ENCODE measurements around the gene CPNE4.

Gene CPNE4

DNA sequence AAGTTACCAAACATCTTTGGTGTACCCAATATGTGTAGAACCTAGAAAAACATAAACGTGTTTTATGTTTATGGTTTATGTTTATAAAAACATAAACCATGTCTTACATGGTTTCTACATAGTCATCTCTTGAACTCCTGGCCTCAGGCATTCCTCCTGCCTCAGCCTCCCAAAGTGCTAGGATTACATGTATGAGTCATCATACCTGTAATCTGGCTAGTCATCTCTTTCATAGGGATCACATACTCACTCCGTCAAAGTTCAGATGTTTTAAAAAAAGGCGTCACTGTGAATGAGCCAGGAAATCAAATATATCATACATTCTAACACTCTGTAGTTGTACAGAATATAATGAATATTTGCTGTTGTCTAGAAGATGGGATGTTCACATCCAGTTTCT is 178.6 kb downstream of the CPNE4 start:
- no peak for DNase-seq

DNA sequence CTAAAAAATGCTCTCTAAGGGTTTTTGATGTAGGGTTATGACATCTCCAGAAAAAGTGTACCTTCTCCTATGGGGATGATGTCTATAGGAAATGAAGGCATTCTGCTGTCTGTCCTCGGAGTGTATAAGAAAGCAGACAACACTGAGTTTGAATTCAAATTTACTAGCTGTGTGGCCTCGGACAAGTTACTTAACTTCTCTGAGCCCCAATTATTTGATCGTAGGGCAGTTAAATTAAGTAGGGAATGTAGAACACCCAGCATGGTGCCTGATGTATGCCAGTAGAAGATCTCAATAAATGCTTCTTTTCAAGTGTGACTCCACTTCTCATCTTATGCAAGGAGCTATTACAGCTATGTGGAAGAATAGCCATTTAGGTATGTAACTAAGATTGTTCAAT is 184.6 kb downstream of the CPNE4 start:
- no peak for DNase-seq

DNA sequence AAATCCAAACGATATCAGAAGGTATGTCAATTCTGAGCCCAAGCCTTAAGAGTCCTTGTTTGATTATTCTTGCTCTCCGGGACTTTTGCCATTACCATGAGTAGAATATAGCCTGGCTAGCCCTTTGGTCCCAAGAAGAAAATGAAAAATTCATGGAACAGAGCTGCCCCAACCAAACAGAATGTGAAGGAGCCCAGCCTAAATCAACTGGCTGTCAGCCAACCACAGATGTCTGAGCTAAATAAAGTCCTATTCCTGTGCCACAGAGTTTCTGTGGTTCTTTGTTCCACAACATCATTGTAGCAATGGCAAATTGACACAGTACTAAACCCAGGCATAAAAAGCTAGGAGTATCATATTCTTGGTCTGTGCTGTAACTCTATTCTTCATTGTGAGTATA is 185.2 kb downstream of the CPNE4 start:
- DNase-seq: no peak

DNA sequence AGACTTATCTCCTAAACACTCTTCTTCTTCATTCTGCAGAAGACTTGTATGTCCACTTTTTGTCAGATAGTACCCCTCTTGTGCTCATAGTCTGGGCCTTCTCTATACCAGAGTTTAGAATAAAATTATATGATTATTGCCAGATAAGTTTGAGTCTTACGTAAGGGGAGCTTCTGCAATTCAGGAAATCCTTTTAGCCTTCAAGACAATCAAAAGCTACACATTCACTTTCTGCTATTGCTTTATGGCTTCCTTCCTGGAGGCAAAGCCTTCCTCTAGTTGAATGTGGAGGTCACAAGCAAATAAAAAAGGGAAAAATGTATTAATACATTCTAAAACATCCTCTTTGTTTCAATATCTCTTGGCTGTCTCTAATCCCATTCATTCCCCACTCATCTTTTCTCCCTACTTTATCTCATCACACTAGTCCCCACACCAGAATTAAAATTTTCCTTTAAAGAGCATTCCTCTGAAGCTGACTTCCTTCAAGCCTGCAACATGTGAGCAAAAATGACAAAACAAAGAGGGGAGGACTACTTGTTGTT is 186.8 kb downstream of the CPNE4 start:
- DNase-seq: no peak

DNA sequence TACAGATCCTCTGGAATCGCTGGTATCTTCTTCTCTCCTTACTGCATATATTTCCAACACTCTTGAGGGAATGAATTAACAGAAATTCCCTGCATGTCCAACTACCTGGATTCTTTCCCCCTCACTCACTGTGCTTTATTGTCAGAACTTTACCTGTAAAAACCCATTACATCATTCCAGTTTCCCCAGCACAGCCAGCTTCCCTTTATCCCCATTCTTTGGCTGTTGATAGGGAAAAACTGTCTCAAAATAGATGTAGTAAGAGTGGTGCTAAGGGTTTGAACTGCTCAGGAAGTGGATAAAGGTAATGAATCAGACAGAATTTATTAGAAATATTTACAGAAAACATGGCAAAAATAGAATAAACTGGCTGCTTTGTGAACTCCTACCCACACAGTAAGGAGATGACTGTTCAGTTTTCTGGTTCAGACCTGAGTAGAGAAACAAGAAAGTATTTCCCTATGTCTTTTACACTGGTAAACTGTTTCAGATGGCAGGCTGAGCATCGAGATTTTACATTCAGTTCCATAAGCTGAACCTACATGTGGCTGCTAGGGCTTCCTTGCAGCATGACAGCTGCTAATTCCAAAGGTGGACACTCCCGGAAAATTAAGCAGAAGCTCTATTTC is 188.4 kb downstream of the CPNE4 start:
- DNase-seq: no peak

DNA sequence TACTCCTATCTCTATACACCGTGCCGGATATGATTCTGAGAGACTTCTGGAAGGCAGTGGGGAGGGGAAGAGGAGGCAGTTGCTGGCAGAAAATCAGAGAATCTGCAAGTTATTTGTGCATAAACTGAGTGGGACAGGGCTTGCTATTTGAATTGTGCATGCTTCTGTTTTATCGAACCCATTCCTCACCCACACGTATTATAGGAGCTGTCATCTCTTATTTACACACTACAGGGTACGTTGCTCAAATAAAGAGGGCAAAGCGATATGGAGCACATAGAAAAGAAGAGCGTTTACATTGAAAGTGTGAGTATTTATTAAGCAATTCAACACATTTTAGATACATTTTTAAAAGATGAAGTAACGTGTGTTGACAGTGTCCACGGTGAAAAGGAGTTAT is 191.6 kb downstream of the CPNE4 start:
- no peak for DNase-seq

DNA sequence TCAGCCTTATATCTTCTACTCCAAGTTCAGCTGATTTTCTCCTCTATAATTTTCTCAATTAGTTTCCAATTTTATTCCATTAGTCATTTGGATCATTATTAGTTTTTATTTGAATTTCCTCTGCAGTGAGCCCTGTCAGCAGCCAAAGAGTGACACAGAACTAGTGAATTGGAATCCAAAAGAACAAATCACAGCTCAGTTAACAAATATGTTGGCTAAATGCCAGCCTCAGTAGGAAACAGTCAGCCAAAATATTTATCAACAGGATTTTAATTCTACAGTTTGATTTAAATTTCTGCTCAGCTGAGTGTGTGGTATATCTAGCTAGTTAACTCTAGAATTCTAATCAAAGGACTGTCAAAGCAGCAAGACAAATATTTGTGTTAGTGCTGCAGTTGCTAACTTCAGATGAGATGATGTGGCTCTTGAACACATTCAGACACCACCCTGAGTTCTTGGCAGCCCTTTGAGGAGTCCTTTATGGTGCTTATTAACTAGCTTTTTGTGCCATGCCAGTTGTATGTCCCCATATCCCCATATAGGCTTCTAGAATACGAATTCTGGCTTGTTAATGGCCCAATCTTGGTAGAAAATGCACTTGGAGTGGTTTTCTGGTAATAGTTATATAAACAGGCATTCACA is 194.5 kb downstream of the CPNE4 start:
- DNase-seq: no peak

DNA sequence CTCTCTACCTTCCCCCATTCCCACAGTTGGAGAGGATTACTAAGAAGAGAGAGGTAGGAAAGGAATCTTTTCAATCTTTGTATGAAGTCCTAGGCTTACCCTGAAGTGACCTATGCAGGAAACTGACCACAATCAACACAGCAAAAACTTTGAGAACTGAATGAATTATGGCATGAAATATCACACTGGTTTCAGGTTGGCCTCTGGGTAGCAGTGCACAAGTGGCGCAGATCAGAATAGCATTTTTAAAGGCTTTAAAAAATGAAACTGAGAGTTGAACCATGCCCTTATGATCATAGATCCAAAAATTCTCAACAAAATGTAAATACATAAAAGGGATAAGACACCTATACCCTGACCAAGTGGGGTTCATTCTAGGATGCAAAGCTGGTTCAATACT is 198.9 kb downstream of the CPNE4 start:
- DNase-seq: no peak

DNA sequence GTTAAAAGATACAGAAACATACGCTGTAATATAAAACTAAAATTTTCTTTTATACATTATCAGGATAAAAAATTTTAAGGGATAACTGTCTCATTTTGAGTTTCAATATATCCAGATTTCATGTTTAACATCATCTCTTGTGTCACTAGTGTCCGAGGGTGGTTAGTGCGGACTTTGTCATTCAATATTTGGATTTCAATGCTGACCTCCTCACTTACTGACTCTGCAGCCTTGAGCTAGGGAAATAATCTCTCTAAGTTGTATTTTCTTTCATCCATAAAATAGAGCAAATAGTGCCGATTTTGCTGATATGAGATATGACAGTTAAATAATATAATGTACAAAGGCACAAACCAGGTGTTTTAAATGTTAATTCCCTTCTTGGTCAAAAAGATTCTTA is 203.2 kb downstream of the CPNE4 start:
- DNase-seq: no peak

DNA sequence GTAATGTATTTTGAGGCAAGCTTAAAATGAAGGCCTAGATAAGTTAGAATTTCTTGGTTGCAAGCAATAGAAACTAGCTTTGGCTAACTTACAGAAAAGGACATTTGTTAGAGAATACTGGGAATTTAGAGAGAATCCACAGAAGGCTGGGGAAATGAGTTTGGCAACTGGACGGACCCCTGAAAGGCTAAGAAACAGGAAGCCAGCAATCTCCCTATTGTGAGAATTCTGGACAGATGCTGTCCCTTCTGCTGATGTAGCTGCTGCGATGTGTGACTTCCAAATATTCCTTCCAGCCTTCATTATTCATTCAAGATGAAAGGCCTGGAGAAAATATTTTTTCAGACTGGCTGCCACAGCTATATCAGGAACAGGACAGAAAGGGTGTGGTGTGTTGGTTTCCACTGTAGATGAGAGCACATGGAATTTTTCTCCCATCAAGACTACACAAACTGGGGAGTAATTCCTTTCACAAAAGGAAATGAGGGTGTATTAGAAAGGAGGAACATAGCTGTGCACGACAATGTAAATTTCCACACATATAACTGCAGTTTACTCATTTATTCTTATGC is 213.5 kb downstream of the CPNE4 start:
- DNase-seq: no peak

DNA sequence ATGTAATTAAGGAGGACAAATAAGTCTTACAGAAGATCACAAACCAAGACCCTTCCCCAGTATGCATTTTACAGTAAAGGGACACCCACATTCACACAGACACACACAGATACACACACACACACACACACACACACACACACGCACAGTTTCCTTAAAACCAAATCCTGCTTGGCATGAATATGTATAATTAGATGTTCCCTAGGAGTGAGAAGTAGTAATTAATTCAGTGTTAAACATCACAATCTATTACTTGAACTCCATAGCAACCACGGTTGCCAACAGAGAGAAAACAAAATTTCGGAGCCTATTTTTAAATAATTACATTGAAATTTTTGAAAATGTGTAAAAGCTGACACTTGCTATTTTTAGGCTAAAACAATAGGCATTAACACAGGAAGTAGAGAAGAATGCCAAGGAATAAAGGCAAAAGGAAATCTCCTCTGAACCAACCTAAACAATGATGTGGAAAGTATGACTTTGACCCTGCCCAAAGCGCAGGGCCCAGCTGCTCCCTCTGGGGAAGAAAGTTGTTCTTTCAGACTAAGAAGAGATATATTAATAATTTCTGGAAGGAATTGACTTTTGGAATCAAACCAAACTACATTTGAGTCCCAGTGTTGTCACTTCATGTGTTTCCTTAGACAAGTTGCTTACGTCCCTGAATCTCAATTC is 215.3 kb downstream of the CPNE4 start:
- no peak for DNase-seq

DNA sequence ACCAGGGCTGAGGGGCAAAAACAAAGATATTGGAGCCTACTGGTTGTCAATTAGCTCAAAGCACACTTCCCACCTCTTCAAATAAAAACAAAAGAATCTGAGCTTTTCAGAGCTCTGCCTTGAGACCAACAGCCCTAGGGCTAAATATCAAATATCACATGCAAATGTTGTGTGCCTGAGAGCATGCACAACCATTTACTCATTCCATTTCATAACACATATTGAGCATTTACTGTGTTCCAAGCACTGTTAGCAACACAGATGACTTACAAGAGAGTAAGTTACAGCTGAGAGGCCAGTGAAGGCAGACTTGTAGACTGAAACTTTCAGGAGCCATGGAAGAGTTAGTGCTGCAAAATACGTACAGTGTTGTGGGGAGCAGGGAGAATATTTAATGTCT is 222.4 kb downstream of the CPNE4 start:
- DNase-seq: no peak

DNA sequence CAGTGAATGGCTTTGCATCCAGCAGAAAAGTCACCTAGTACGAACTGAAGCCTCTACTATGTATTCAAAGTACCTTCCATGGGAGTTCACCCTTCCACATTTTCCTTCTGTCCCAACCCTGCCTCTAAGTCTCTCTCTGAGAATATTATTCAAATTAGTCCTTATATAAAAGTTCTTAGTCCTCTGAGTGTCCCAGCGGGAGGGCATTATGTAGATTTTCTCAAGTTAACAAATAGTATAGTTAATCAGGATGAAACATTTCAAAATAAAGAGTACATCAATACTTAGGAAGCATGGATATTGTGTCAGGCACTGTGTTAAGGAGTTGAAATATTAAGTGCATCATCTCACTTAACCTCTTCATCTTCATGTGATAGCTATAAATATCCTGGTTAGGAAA is 223.3 kb downstream of the CPNE4 start:
- DNase-seq: no peak

DNA sequence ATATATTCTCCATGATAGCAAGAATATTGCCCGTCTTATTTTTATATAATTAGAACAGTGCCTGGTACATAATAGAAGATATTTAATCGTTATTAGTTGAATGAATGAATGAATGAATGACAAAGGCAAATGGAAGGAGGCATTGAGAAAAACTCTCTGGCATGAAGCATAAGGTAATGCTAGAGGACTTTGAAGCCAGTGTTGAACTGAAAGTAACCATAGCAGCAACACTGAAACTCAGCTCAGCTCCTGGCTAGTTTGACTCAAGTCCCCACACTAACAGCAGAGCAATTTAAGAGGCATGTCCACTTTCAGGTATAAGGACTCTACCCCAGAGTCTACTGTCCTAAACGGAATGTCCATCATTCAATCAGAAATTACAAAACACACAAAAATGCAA is 227.0 kb downstream of the CPNE4 start:
- no peak for DNase-seq

DNA sequence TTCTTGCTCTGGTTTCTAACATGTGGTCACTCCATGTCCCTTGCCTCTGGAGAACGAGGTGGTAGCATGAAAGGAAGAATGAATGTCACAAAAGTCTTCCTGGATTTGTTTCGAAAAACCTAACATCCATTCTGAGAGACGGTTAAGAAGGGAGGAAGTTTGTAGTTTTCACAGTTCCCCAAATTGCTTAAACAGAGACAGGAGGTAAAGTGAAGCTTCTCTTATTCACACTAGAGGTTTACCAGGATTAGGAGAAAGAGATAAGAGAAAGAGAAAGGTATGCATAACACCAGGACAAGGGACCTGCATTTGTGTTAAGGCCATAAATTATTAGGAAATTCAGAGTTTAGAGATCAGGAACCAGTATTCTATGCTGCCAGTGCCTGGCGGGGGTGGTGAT is 228.1 kb downstream of the CPNE4 start:
- DNase-seq: no peak

DNA sequence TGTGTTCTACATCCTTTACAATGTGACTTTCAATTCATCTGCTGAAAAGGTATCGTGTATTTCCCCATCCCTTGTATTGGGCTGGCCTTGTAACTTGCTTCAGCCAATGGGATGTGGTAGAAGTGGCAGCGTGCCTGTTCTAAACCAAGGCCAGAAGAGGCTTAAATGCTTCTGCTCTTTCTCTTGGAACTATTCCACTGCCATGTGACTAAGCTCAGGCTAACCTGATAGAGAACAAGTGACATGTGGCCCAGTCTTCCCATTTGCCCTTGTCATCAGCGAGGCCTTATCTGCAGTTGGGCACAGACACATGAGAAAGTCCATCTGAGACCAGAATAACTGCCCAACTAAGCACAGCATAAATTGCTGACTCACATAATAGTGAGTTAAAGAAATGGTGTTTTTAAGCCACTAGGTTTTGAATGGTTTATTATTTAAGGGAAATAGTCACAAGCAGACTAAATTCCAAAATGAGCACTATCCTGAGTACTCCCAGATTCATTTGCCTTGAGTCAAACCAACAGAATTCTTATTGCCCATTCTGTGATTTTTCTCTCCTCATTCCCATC is 230.2 kb downstream of the CPNE4 start:
- DNase-seq: no peak

DNA sequence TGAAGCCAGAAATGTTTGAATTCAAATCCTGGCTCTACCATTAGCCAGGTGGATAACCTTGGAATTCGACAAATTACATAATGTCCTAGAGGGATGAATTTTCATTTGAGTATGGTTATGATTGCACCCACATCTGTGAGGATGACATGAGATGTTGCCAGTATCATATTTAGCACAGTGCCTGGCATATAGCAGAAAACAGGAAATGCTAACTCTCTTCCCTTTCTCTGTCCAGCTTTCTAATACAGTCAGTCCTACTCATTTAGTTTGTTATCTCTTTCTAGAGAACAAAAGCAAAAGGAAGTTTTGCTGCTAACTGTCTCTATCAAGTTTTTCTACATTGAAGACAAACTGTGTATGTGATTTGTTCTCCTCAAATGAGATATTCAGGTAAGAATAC is 231.7 kb downstream of the CPNE4 start:
- no peak for DNase-seq

DNA sequence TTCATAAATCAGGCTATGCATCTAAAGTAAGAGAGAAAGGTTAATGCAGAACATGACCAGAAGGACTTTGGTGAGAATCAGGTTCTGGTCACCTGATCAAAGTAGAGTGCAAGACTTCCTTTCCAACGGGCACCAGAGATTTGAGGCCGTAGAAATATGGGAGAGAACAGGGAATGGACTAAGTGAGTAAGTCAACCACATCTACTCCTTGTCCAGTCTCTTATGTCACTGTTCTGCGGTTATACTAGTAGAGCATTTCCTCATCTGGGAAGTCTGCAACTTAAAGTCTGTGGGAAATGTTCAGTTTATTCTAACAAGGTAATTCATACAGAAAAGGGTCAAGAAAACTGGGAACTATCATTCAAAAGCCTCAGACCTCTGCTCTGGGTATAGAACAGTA is 232.8 kb downstream of the CPNE4 start:
- no peak for DNase-seq

DNA sequence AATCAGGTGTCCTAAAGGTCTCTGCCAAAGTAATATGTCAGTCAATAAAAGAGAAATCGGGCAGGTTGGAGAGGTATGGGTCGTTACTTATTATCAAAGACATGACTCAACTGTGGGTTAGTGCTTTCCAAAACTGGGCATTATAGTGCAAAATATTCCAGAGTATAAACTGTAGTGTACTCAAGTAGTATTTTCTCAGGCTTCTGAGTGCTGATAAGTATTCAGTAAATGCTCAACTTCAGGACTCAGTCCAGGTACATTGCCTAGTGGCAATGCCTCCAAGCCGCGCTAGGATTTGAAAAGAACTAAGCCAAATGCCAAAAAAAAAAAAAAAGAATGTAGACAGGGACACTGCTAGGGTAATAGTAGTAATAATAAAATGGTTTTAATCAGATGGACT is 233.2 kb downstream of the CPNE4 start:
- no peak for DNase-seq

DNA sequence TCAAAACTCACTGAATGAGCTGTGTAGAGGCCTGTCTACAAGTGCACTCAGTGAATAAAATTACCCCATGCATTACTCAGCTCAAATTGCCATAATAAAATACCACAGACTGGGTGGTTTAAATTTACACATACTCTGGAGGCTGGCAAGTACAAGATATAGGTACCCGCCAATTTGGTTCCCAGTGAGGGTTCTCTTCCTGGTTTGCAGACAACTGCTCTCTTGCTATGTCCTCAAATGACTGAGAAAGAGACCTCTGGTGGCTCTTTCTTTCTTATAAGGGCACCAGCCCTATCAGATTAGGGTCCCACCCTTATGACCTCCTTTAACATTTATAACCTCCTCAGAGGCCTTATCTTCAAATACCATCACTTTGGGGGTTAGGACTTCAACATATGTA is 237.0 kb downstream of the CPNE4 start:
- no peak for DNase-seq

DNA sequence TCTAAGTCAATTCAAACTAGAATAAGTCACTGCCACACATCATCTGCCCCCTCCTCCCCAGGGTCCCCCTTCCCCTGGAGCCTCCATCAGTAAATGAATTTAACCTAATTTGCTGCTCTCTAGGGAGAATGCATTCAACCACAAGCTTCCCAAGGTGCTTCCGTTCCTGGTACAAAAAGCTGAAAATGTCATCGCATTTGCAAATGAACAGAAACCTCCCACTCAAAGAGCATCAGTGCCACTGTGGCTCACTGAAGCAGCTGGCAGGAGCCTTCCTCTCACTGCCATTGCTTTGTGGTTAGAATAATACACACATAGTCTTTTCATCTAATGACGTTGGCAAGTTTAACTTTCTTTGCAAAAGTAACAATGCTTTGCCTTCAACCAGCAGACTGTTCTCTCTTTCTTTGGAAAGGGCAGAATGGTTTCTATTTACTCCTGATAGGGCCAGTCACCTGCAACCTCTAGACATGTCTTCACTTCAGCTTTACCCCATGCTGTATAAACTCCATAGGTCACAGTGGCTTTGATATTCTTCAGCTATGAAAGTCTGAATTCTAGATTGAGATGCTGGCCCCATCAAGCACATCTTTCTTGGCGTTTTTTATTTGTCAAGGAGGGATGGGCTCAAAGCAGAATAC is 238.1 kb downstream of the CPNE4 start:
- no peak for DNase-seq

DNA sequence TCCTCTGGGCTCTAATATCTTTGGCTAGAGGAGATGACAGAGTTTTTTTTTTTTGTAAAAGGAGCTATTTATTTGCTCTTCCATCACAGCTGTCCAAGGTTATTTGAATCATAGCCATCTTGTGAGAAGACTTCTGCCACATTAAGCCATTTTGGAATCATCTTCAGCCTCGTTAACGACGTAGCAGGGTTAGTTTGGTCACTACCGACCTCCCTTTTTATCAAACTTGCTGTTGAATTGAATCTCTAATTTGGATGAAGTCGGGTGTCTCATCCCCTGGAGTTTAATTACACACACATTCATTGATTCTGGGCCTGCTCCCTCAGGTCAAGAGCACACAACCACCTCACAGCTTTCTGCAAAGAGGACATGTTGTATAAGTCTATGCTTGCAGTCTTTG is 238.7 kb downstream of the CPNE4 start:
- no peak for DNase-seq

All from effector CD8-positive, alpha-beta T cell (primary cell).